Brain pericyte (primary cell): Measurements from ENCODE around the gene PSEN2.
"Not testable (repeated sequence)": the region's sequence is repeated elsewhere in the genome, so short reads cannot be mapped to it uniquely, and the experiment has no call there.

Source experiments
- DNase-seq: peaks from one replicate; pipeline ENCODE4 v3.0.0-alpha.2; 2012; ENCODE audit warnings: low read depth, low spot score

PSEN2 gene

GRCh38 chr1:226916497-226916896 is 46.1 kb downstream of the PSEN2 start:
- no peak for DNase-seq

DNA sequence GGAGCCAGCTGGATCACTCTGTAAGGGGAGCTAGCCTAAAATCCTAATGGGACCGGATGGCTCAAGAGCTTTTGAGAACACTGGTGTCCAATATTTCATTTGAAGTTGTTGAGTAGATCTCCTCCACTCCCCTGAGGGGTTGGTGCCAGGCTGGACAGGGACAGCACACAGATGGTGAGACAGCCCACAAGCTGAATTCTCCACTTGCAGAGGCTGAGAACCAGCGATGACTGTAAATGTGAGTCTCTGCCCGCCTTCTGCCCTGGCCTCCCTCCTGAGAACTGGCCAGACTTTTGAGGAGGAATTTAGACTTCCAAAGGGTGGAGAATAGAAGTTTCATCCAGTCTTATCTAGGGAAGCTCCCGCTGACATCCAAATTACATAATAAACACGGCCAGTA is 49.2 kb downstream of the PSEN2 start:
- DNase-seq = no peak

DNA sequence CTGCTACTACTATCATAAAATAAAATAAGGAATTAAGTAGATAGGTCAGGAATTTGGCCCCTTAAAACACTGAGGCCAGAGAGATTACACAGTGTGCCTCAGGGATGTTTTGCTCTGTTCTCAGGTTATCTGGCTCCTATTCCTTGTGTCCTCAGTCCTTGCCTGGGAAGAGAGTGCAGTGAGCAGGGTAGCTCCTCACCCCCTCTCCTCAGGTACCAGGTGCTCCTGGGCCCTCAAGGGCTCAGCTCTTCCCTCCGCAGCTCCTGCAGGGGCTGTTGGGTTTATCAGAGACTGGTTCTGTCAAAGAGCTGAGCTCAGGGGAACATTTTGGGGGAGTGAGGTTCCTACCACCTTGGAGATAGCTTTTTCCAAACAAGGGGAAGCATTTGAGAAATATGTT is 49.6 kb downstream of the PSEN2 start:
- DNase-seq = no peak

- DNase-seq = no peak
Measured at GRCh38 chr1:226920446-226920894, 50.1 kb downstream of the PSEN2 start.

DNA sequence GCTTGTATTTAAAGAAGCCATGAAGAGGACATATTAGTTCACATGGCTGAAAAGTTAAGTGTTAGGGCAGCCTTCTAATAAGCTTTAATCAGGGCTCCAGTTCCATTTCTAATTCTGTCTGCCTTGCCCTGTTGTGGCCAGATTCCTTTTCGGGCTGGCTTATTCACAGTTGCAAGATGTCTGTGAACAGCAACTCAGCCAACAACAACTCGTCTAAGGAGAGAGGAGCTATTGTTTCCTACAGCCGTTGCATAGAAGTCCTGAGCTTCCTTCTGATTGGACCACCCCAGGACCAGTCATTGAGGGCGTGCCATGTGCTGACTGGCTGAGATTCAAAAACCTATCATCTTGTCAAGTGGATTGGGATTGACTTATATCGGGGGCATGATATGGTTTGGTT is 51.1 kb downstream of the PSEN2 start:
- DNase-seq = no peak

GRCh38 chr1:226929260-226930111 is 59.1 kb downstream of the PSEN2 start:
- DNase-seq = not testable (repeated sequence)

DNA sequence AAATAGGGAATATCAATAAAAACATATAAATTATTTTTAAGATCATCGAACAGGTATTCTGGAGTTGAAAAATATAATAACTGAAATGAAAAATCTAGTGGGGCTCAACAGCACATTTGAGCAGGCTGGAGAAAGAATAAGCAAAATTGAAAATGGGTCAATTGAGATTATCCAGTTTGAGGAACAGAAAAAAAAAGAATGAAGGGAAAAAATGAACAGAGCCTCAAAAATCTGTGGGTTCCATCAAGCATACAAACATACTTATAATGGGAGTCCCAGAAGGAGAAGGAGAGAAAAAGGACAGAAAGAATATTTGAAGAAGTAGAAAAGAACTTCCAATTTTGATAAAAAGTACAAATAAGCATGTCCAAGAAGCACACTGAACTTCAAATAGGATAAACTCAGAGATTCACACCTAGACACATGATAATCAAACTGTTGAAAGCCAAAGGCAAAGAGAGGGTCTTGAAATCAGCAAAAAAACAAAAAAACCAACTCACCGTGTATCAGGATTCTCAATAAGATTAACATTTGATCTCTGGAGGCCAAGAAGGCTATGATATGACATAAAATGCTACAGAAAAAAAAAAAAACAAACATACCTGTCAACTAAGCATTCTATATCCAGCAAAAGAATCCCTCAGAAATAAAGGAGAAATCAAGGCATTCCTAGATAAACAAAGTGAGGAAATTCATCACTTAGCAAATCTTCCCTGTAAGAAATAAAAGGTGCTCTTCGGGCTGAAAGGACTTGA is 64.2 kb downstream of the PSEN2 start:
- no peak for DNase-seq

DNA sequence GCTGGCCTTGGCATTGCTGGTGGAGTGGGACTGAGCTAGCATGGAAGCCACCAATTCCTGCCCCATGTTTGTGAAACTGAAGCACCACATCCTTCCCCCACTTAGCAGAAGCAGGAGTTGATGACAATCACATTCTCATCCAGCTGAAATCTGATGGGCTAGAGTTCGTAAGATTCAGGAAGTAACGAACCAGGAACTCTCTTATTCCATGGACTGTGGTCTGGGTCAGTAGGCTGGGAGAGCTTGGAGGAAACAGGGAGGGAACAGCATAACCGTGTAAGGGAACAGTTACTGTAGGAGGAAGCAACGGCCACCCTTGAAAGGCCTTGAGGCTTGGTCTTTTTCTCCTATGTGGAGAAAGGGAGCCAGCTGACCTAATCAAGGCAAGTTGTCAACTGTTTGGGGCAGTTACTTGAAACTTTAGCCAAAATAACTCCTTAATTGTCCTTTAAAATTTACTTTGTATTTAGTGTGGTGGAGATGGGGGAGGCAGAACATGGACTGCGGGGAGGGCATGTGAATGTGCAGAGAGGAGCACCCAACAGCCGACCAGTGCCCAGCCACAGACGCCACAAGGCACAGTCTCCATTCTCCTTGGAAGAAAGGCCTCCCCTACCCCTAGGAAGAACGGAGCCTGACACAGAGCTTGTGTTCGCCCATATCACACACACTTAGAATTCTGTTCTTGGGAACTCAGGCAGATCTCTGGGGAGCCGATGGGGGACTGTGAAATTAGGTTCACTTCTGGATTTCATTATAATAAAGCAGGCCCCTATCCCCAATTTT is 67.7 kb downstream of the PSEN2 start:
- DNase-seq = no peak

DNA sequence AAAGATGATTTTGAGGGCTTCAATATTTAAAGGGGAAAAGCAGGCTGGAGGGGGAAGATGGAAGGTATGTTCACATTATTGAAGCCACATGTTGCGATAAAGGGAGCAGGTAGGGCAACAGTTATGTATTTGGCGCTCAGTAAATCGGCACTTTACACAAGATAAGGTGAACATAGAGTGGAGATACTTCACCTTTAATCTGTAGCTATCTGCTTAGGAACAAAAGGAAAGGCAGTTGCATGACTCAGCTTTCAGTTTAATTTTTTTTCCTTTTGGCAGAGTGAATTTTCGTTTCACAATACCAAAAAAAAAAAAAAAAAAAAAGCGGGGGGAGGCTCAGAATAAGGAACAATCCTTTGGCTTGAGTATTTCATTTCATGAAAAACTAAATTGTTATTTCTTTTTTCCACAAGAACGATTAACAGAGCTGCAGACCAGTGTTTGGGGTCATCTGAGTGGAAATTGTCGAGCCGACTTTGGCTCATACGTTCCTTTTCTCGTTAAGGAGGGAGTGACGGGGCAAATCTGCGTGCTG is 68.6 kb downstream of the PSEN2 start:
- no peak for DNase-seq

DNA sequence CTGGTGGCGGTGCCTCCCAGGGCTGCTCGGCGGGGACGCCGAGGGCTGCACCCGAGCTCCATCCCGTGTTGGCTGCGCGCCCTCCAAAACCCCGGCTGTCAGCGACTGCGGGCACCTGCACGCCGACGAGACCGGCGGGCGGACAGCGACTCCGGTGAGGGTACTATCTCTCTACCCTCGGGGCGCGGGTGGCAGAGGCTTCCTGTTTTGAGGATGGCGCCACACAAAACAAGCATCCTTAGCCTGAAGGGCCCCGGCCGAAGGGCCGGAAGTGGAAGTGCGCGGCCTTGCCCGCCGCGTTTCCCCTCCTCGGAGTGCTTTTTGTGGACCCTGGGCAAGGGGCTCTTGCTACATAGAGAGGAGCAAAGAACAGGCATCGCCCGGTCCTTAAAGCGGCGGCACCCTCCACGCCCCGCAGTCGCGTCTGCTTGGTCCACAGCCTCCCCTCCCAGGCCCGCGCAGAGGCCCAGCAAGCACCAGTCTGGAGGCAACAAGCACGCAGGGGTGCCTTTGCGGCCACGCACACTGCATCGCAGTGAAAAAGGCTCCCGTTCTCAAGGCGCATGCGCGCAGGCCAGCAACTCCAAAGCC is 69.1 kb downstream of the PSEN2 start:
- no peak for DNase-seq

DNA sequence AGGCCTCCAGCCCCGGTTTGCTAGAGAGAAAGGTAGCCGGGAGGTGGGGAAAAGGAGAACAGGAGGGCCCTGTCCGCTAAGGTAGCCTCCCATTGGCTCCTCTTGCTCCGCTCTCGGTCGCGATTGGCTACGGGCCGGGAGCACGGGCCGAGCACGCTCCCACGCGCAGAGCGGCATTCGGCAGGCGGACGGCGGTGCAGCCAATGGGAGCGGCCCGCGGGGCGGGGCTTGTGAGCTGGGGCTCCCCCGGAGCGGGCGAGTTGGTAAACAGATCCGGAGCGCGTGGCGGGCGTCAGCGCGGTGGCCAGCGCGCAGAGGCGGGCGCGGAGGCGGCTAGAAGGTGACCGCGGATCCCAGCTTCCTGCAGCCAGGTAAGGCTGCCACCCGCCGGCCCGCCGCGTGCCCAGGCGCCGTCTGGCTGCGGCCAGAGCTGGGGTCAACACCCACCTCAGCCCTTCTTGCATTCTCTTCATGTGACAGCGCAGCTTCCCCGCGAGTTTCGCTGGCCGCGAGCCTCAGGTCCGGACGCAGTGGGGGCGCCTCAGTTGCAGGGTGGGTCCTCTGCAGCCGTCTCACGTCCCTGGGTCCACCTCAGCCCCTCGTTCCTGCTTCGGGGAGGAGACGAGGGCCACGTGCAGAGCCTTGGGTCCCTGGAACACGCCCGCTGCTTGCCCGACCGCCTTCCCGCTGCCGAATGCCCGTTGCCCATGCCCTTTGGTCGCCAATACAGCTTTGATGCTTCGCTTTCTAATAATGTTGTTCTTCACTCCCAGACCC is 69.8 kb downstream of the PSEN2 start, which contains the start of gene COQ8A:
Gene COQ8A (plus strand): TSS at position 266 of the 777 bp plus-strand sequence. CDS start 21,092 bp downstream, outside the sequence.
- DNase-seq = peak; percentile 99

- DNase-seq = no peak
Measured at GRCh38 chr1:226940806-226941067, 70.3 kb downstream of the PSEN2 start.

DNA sequence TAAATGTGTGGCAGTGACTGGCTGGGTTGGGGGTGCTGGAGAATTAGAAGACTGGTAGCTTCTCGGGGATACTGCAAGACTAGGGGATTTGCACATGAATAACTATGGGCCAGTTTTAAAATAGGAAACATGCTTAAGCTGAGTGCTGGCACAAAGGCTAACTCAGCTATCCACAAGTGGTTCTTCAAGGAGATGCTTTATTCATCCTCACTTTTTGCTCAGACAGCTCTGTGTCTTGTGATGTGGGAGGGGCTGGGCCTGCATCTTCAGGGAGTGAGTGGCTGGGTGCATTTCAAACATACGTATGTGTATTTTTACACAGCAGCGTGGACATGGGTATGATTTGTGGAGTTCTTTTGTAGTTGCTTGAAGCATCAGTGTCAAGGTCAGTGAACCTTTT is 72.0 kb downstream of the PSEN2 start:
- no peak for DNase-seq

GRCh38 chr1:226943156-226943555 is 72.7 kb downstream of the PSEN2 start:
- DNase-seq = no peak

DNA sequence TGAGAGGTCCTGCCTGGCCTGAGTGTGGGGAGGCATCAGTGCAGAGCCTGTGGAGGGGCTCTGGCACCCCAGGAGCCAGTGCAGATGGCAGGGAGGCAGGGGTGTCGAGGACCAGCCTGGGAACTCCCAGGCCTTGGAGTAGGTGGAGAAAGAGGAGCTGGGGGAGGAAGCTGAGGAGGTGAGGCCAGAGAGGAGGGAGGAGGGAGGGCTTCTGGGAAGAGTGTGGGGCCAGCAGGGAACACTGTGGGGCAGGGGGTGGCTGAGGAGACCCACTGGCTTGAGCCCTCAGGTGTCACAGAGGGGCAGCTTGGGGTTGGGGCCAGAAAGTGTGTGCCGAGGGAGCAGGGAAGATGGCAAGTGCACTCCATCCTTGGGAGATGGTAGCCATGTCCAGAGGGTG is 73.5 kb downstream of the PSEN2 start:
- DNase-seq = no peak

GRCh38 chr1:226945106-226945857 is 74.9 kb downstream of the PSEN2 start:
- no peak for DNase-seq
